Fibroblast of skin of right quadriceps (primary cell): ENCODE results near the gene ARHGEF26.

Source experiments
- DNase-seq: peaks from one replicate; pipeline ENCODE4 v3.0.0-alpha.2; 2013

The ARHGEF26 gene

GRCh38 chr3:154161806-154162205 is 40.6 kb downstream of the ARHGEF26 start:
- DNase-seq = no peak

DNA sequence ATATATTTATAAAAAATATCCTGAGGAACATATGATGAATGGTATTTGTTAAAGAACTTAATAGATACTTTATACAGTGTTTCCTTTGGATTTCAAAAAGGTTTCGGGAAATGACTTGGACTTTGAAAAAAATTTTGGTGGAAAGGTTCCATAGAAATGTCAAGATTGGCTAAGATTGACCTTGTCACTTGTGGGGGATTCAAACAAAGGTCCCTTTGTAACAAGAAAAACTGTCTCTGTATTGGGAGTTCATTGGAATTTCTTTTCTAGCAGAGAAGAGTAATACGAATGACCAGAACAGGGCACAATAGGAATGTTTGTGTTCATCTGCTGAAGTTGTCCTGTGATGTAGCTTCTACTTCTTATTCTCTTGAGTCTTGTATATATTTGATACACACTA is 43.2 kb downstream of the ARHGEF26 start:
- DNase-seq = no peak

DNA sequence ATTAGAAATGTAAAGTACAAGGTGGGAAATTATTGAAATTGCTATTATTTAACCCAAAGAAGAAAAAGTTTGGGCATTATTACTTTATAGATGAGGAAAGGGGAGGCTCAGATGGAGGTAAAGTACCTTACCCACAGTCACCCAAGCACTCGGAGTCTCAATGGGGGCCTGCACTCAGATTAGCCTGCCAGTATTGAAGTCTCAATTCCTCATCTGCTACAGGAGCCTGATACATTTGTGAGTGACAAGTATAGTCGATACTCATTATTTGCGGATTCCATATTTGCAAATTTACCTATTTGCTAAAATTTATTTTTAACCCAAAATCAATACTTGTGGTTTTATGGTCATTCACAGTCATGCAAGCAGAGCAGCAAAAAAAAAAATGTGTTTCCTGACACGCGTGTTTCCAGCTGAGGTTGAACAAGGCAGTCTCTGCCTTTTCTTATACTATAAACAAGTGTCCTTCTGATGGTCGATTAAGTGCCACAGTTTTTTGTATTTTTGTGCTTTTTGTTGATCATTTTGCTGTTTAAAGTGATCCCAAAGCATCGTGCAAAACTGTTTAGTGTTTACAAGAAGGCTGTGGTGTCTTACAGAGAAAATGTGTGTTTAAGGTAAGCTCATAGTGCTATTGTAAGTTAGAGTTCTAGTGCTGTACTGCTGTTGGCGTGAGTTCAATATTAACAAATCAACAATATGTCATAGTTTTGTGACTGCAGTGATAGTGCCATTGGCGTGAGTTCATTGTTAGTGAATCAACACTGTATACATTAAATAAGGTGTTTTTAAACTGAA is 48.0 kb downstream of the ARHGEF26 start:
- no peak for DNase-seq

- DNase-seq = no peak
Measured at GRCh38 chr3:154169796-154170110, 48.6 kb downstream of the ARHGEF26 start.

DNA sequence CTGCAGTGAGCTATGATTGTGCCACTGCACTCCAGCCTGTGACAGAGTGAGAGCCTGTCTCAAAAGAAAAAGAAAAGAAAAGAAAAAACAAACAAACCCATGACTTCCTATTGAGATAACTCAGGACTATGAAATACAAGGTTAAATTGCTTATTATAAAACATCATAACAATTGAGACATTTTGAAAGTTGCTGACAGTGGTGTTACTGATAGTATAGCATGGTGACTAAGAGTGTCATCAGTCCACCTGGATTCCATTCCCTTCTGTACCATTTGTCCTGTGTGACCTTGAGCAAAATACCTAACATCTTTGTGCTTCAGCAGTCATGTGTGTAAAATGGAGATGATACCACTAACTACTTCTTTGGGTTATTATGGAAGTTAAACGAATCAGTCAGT is 49.1 kb downstream of the ARHGEF26 start:
- DNase-seq = no peak

GRCh38 chr3:154175041-154175440 is 53.9 kb downstream of the ARHGEF26 start:
- no peak for DNase-seq

DNA sequence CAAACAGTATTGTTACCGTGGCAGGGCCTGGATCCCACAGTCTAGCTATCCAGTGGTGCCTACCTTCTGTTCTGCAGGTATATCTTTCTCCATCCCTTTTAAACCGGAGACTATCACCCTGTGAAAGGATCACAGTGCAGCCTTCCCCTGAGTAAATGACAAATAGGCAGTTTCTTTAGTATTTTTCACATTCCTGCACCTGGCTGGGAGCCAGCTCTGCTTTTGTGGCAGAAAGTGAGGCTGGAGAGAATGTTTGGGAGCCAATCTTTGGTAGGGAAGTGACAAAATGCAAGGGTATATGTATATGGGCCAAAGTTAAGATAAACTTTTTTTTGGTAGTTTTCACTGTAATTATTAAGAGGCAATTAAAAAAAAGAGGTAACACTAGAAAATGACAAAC is 54.8 kb downstream of the ARHGEF26 start:
- peak; percentile 9 for DNase-seq

- no peak for DNase-seq
Measured at GRCh38 chr3:154177406-154177805, 56.2 kb downstream of the ARHGEF26 start.

GRCh38 chr3:154178172-154178571 is 57.0 kb downstream of the ARHGEF26 start:
- no peak for DNase-seq

DNA sequence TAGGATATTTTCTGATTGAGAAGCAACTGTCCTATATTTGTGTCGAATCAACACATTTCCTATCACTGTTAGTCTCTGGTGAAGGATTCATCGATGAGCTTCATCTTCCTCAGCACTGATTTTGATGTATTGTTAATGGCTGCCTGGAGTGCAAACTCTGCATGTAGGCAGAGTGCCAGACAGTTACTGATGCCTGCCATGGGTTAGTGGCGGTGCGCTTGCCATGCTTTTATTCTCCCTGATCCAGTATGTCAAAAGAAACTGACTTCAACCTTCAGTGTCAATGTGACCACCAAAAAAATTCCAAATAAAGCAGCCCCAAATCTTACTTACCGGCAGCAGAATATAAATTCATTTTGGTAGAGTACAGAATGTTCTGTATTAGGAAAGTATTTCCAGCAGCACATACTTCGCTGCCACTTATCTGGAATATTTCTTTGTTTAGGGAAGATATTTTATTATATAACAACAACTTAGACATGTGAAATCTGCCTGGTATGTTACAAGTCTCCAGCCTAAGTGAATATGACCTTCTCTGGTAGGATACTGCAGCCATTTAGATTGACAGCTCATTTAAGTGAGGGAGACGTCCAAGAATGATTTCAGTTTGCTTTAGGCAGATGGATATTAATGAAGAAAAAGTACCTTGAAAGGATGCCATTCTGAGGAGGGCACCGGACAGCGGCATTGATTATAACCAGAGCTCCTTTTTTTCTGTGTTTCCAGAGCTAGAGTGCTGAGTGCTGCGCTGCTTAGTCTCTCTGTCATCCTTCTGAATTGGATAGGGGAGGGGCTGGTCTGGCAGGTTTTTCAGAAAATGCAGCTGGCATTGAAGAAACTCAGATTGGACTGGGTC is 59.9 kb downstream of the ARHGEF26 start:
- DNase-seq = no peak

DNA sequence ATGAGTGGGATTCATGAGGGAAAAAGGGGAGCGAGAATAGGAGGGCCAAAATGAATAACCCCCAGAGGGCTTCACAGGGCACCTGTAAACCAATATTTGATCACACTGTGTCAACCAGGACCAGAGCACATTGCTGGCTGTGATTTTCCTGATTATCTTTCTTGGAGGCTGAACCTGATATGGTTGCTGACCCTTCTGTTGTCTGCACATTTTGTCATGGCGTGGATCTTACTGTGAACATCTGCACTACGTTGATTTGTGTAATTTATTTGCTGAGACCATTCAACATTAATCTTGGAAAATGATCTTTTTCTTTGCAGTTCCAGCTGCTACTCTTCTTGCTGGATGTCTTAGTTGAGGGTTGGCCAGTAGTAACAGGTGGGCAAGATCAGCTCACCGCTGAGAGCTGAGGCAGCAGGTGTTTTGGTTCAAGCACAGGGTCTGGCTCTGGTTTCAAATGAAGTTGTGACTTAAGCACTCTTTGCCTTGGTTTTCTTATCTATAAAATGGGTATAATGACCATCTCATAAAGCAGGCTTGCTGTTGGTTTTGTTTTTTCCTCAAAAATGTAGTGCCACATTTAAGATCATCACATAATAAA is 61.2 kb downstream of the ARHGEF26 start:
- no peak for DNase-seq

GRCh38 chr3:154182975-154183374 is 61.8 kb downstream of the ARHGEF26 start:
- no peak for DNase-seq

DNA sequence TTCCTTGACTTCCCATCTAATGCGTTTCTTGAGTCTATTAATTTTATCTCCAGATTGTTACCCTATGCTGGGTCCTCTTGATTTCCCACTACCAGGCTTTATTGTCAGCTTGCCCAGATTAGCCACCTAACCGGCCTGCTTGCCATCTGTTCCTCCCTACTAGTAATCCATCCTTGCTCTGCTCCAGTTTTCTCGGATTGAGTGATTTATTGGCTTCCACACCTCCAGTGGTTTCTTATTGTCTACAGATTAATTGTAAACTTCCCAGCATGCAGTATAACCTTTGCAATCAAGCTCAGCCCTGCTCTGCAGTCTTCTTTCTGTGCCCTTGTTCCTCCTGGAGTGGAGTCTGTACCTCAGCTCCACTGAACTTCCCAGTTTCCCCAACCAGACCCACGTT is 63.4 kb downstream of the ARHGEF26 start:
- no peak for DNase-seq

GRCh38 chr3:154188437-154188836 is 67.2 kb downstream of the ARHGEF26 start:
- no peak for DNase-seq

DNA sequence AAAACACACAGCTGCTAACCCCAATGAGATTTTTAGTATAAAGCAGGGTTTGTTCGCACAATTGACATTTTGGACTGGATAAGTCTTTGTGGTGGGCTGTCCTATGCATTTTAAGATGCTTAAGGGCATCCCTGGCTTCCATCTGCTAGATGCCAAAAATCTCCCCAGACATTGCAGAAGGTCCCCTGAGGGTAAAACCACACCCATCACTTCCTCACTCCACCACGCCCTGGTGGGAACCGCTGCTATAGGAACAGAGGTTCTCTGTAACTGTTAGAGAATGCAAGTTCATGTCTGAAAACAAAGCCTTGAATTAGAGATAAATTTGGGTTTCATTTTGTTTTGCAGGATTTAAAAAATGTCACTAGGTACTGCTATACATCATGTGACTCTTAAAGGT is 67.7 kb downstream of the ARHGEF26 start:
- DNase-seq = no peak

DNA sequence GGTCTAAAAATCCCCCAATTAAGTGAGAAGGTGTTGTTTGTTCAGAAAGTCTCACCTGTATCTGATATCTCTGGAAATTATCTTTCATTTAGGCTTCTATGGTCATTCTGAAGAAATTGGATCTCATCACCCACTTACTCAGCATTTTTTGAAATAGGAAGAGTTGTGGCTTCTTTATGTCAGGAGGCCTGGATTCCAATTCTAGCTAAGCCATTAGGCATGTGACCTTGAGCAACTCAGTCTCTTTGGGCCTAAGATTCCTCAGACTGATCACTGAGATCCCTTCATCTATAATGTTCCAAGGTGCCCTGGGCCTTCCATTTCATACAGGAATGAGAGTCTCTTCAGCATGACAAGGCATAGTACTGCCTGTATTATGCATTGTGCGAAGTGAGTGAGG is 70.3 kb downstream of the ARHGEF26 start:
- peak; percentile 6 for DNase-seq

- no peak for DNase-seq
Measured at GRCh38 chr3:154192225-154192624, 71.0 kb downstream of the ARHGEF26 start.

GRCh38 chr3:154193000-154193615 is 71.9 kb downstream of the ARHGEF26 start:
- peak; percentile 43 for DNase-seq

GRCh38 chr3:154194877-154195276 is 73.7 kb downstream of the ARHGEF26 start:
- no peak for DNase-seq

- DNase-seq = no peak
Measured at GRCh38 chr3:154195620-154196356, 74.6 kb downstream of the ARHGEF26 start.

DNA sequence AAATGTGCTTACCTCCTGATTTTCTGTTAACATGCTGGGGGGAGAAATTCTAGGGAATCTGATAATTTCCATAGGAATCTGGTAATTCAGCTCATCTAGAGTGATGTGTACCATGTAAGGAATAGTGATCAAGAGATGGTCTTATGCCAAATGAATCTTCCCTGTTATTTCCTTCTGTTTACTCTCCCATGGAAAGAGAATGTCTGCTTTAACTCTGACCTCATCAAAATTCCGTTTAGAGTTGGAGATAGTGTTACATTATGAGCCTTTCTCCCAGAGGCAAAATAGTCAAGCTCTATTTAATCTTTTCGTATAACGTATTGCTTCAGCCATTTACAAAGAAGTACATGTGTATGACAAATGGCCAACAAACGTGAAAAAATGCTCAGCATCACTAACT is 76.6 kb downstream of the ARHGEF26 start:
- no peak for DNase-seq

GRCh38 chr3:154209499-154209898 is 88.3 kb downstream of the ARHGEF26 start:
- DNase-seq = no peak

DNA sequence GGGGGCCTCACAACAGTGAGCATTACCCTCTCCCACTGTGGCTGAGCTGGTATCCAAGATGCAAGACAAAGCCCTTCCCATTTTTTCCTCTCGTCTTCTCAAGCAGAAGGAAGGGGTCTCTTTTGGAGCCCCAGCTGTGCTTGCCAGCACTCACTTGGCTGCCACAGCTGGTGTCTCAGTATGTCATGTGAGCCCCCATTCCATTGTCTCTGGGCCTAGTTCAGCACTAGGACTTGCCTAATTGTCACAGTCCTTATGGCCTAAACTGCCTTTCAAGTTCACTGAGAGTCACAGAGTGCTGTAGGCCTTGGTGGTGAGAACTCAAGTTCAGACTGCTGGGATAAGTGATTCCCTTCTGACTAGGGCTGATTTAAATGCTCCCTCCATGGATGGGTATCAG is 89.8 kb downstream of the ARHGEF26 start:
- DNase-seq = no peak
